Muscle of leg (tissue), 11 donors: Measurements from ENCODE around the gene APC. TPM values are rescaled to one million over a fixed set of nuclear protein-coding genes. Genes with fewer than 3 reads are reported as not detected.

ENCODE experiments used
- DNase-seq: peaks from one replicate; pipeline ENCODE4 v3.0.0; 2013
- H3K27ac ChIP-seq: one replicate; pipeline ENCODE4 v1.5.1; 2013; ENCODE audit warnings: mild to moderate bottlenecking, low read length, control low read depth
- H3K27me3 ChIP-seq: one replicate; pipeline ENCODE4 v1.6.1; 2013; ENCODE audit warnings: low read length; ENCODE audit not compliant: control insufficient read depth, insufficient read depth
- H3K36me3 ChIP-seq: one replicate; pipeline ENCODE4 v1.6.1; 2013; ENCODE audit warnings: low read length; ENCODE audit not compliant: control insufficient read depth, insufficient read depth
- H3K4me1 ChIP-seq: one replicate; pipeline ENCODE4 v1.6.1; 2013; ENCODE audit warnings: low read length; ENCODE audit not compliant: control insufficient read depth, insufficient read depth
- H3K4me3 ChIP-seq: one replicate; pipeline ENCODE4 v1.5.1; 2013; ENCODE audit warnings: low read length, control low read depth
- H3K9me3 ChIP-seq: replicated peaks from 2 replicates; pipeline ENCODE4 v1.6.1; 2013; ENCODE audit warnings: low read depth, low read length; ENCODE audit not compliant: control insufficient read depth
- WGBS: methylation state at CpG from one replicate; pipeline ENCODE4 v1.1.5; 2013; ENCODE audit warnings: missing lambda C conversion rate; ENCODE audit not compliant: insufficient coverage; 5-methylcytosine and 5-hydroxymethylcytosine counted together
- polyA plus RNA-seq, 8 donors: library from polyadenylated mRNA; unstranded; fragments of 120-200 nt; gene quantifications; one replicate each; pipeline versions ENCODE4 v1.2.1 to v1.2.3, GENCODE V29; 2013; ENCODE audit warnings: inconsistent platforms in 1 of 8, low replicate concordance in 1 of 8; ENCODE audit not compliant: insufficient read length in 8 of 8, insufficient read depth in 1 of 8
- total RNA-seq: library from RNA; stranded (reverse); fragments of 120-200 nt; gene quantifications from one replicate; pipeline ENCODE4 v1.2.4, GENCODE V29; 2013

APC gene
- total and polyA plus RNA-seq, 9 donors, result 13.1 to 44.8 (median 26.3) TPM

DNA sequence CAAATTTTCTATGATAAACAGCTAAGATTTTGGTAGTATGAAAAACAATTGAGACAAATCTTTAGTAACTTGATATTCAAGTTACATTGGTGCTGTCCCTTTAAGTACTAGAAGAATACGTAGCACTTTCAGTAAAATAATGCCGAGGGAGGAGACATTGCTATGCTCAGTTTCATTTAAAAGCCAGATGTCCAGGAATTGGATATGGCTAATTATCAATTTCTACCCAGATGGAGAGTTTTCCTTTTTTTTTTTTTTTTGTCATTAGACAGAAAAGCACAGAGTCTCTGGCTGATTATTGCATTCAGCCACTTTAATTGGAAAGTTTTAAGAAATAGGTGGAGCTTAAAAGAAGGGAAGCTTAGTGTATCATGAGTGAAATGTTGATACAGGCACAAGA, 40.4 kb upstream of the APC start:
- Histone ChIP-seq H3K4me1 (no peaks in the 10 kb centered on the region), H3K4me3 (no peak overlapping the region), H3K9me3 (no peaks in the 10 kb centered on the region), H3K36me3 (no peaks in the 10 kb centered on the region), H3K27me3 (no peaks in the 10 kb centered on the region), H3K27ac (no peak overlapping the region)
- whole genome bisulfite sequencing, result no CpG with 5 or more reads among the region's 2 CpGs
- DNase-seq, result peak; percentile 33

DNA sequence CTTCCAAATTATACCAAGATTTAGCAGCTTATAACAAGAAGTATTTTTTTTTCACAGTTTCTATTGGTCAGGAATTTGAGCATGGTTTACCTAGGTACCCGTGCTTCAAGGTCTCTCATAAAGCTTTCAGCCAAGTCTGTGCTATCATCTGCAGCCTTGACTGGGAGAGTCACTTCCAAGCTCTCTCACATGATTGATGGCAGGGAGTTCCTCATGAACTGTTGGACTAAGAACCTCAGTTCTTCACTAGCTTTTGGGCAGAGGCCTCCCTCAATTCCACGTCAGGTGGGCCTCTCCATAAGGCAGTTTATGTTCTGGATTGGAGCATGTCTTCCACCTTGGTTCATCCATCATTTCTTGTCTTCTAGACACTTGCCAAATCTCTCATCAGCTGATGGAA, 39.9 kb upstream of the APC start:
- 72% methylated on average over 2 of the region's 2 CpGs for WGBS
- Histone ChIP-seq H3K36me3 (no peaks in the 10 kb centered on the region), H3K9me3 (no peaks in the 10 kb centered on the region), H3K4me1 (no peaks in the 10 kb centered on the region), H3K27ac (no peak overlapping the region), H3K27me3 (no peaks in the 10 kb centered on the region), H3K4me3 (no peak overlapping the region)
- DNase-seq, result no peak

DNA sequence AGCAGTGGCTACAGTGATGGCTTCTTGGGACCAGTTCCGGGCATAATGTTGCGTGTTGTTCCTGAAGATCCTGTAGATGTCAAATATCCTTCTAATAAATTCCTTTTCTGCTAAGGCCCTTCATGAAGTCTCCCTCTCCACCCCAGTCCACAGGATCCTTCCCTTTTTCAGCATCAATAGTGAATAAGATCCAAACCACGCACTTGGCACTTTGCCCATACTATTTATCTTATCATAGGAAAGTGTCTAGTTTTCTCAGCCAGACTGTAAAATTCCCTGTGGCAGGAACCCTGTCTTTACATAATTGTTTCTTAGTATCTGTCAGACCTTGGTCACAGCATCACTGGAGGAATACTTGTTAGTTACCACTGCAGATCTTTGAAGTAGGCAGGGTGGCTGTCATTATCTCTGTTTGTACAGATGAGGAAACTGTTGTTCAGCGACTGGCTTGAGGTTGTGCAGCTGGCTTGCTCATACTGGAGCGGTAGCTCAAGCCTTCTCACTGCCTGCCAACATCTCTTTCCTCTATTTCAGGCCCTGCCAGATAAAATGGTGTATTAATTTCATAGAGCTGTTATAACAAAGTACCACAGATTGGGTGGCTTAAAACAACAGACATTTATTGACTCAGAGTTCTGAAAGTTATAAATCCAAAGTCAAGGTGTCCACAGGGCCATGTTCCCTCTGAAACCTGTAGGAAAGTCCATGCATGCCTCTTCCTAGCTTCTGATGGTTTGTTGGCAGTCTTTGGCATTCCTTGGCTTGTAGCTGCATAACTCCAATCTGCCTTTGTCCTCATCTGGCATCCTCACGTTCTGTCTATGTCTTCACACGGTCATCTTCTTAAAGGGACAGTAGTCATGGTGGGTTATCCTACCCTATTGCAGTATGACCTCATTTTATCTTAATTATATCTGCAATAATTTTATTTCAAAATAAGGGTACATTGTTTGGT, 33.5 kb upstream of the APC start:
- 100% methylated on average over 2 of the region's 7 CpGs for WGBS
- Histone ChIP-seq H3K27me3 (no peaks in the 10 kb centered on the region), H3K27ac (no peak overlapping the region), H3K36me3 (no peaks in the 10 kb centered on the region), H3K4me3 (no peak overlapping the region), H3K9me3 (no peaks in the 10 kb centered on the region), H3K4me1 (peaks cover 6% of the 10 kb centered on the region)
- DNase-seq, result no peak

DNA sequence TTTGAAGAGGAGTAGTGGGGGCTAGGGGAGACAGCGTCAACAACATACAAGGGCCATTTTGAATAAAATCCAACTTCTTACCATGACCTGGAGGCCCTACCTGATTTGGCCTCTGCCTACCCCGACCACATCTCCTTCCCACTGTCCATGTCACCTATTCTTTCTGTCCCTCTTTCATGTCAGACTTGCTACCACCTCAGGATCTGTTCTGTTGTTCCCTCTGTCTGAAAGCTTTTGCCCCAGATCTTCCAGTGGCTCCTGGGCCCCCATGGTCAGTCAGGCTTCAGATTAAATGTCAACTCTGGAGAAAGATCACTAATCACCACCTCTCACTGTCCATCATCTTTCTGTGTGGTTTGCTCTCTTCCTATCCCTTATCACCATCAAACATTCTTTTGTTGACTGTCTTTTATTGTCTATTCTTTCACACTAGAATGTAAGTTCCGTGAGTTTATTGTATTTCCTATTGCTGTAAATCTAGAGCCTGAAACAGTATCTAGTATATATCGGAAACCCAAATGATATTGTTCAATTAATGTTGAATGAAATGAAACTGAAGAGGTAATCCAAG, 31.2 kb upstream of the APC start:
- Histone ChIP-seq H3K36me3 (peaks cover 4% of the 10 kb centered on the region), H3K4me3 (no peak overlapping the region), H3K27ac (peak overlapping the region; percentile 85), H3K9me3 (no peaks in the 10 kb centered on the region), H3K27me3 (no peaks in the 10 kb centered on the region), H3K4me1 (peaks cover 10% of the 10 kb centered on the region)
- DNase-seq, result no peak
- WGBS, result 92% methylated on average over 3 of the region's 4 CpGs

GRCh38 chr5:112707187-112708102, 30.2 kb upstream of the APC start:
- Histone ChIP-seq H3K27ac (peak overlapping the region; percentile 97), H3K4me1 (peaks cover 10% of the 10 kb centered on the region), H3K9me3 (no peaks in the 10 kb centered on the region), H3K27me3 (no peaks in the 10 kb centered on the region), H3K4me3 (peak overlapping the region; percentile 99), H3K36me3 (peaks cover 4% of the 10 kb centered on the region)
- WGBS, result 3% methylated on average over 54 of the region's 61 CpGs
- DNase-seq, result peak; percentile 99

GRCh38 chr5:112708103-112708622, 29.5 kb upstream of the APC start:
- Histone ChIP-seq H3K4me1 (peaks cover 10% of the 10 kb centered on the region), H3K36me3 (peaks cover 4% of the 10 kb centered on the region), H3K27ac (peak overlapping the region; percentile 97), H3K9me3 (no peaks in the 10 kb centered on the region), H3K27me3 (no peaks in the 10 kb centered on the region), H3K4me3 (peak overlapping the region; percentile 99)
- 0% methylated on average over 6 of the region's 13 CpGs for WGBS
- DNase-seq, result no peak

GRCh38 chr5:112709416-112709815, 28.3 kb upstream of the APC start:
- Histone ChIP-seq H3K4me3 (no peak overlapping the region), H3K27me3 (no peaks in the 10 kb centered on the region), H3K4me1 (peaks cover 10% of the 10 kb centered on the region), H3K27ac (no peak overlapping the region), H3K9me3 (no peaks in the 10 kb centered on the region), H3K36me3 (peaks cover 4% of the 10 kb centered on the region)
- no peak for DNase-seq
- WGBS, result 88% methylated on average over 3 of the region's 3 CpGs

GRCh38 chr5:112710896-112711295, 26.8 kb upstream of the APC start:
- no CpG with 5 or more reads among the region's 4 CpGs for WGBS

DNA sequence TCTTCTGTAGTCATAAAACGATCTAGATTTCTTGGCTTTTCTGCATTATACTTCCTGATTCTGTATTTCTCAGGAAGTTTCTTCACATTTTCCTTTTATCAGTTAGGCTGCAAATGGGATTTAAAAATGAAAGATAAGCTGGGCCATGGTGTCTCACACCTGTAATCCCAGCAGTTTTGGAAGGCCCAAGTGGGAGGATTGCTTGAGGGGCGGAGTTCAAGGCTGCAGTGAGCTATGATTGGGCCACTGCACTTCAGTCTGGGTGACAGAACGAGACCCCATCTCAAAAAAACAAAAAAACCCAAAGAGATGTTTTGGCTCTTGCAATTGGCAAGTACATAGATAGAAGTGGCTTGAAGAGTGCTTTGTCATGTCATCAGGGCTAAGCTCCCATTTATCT, 26.2 kb upstream of the APC start:
- Histone ChIP-seq H3K27me3 (no peaks in the 10 kb centered on the region), H3K4me1 (peaks cover 10% of the 10 kb centered on the region), H3K27ac (no peak overlapping the region), H3K4me3 (no peak overlapping the region), H3K9me3 (no peaks in the 10 kb centered on the region), H3K36me3 (peaks cover 4% of the 10 kb centered on the region)
- no CpG with 5 or more reads among the region's 3 CpGs for WGBS
- DNase-seq, result no peak

More at GRCh38 chr5:112710896-112711295, 26.8 kb upstream of the APC start:
- Histone ChIP-seq H3K36me3 (peaks cover 4% of the 10 kb centered on the region), H3K4me1 (peaks cover 10% of the 10 kb centered on the region), H3K9me3 (no peaks in the 10 kb centered on the region), H3K4me3 (no peak overlapping the region), H3K27ac (no peak overlapping the region), H3K27me3 (no peaks in the 10 kb centered on the region)
- no peak for DNase-seq
